MM.1S (cell line): Measurements from ENCODE around the gene MS4A4E.
"Not testable (repeated sequence)": the region's sequence is repeated elsewhere in the genome, so short reads cannot be mapped to it uniquely, and the experiment has no call there.

ENCODE experiments used
- DNase-seq: peaks from one replicate; pipeline ENCODE4 v3.0.0-alpha.2; 2015
- H2AFZ ChIP-seq: fragments of 300-600 bp; sonication (generic); 2 replicates; pipeline ENCODE4 v1.6.0; 2016; ENCODE audit warnings: antibody characterized with exemption, low read length
- H3F3A ChIP-seq: fragments of 300-600 bp; sonication (generic); 2 replicates; pipeline ENCODE4 v1.6.1; 2016; ENCODE audit warnings: mild to moderate bottlenecking, antibody characterized with exemption, low read length, moderate library complexity, mixed read lengths; ENCODE audit not compliant: insufficient read depth
- H3K27ac ChIP-seq: fragments of 300-600 bp; sonication (generic); 2 replicates; pipeline ENCODE4 v1.5.1; 2016; ENCODE audit warnings: mild to moderate bottlenecking, low read length
- H3K27me3 ChIP-seq: fragments of 300-600 bp; sonication (generic); replicated peaks from 2 replicates; pipeline ENCODE4 v1.6.0; 2016; ENCODE audit warnings: low read length; ENCODE audit not compliant: insufficient read depth
- H3K36me3 ChIP-seq: fragments of 300-600 bp; sonication (generic); replicated peaks from 2 replicates; pipeline ENCODE4 v1.6.1; 2016; ENCODE audit warnings: mild to moderate bottlenecking, low read length, mixed read lengths; ENCODE audit not compliant: insufficient read depth
- H3K4me1 ChIP-seq: fragments of 300-600 bp; sonication (generic); 2 replicates; pipeline ENCODE4 v1.6.1; 2016; ENCODE audit warnings: low read length, mixed read lengths
- H3K4me2 ChIP-seq: fragments of 300-600 bp; sonication (generic); 2 replicates; pipeline ENCODE4 v1.6.0; 2016; ENCODE audit warnings: low read depth, low read length
- H3K4me3 ChIP-seq: fragments of 300-600 bp; sonication (generic); 2 replicates; pipeline ENCODE4 v1.5.1; 2016; ENCODE audit warnings: low read length, mixed read lengths
- H3K79me2 ChIP-seq: fragments of 300-600 bp; sonication (generic); 2 replicates; pipeline ENCODE4 v1.6.1; 2016; ENCODE audit warnings: mixed run types, low read length, mixed read lengths
- H3K9ac ChIP-seq: fragments of 300-600 bp; sonication (generic); 2 replicates; pipeline ENCODE4 v1.6.1; 2016; ENCODE audit warnings: low read length, mixed read lengths
- H3K9me2 ChIP-seq: fragments of 300-600 bp; sonication (generic); replicated peaks from 2 replicates; pipeline ENCODE4 v1.6.1; 2016; ENCODE audit warnings: mild to moderate bottlenecking, low read length, mixed read lengths; ENCODE audit not compliant: insufficient read depth
- H3K9me3 ChIP-seq: fragments of 300-600 bp; sonication (generic); replicated peaks from 2 replicates; pipeline ENCODE4 v1.6.1; 2016; ENCODE audit warnings: mild to moderate bottlenecking, low read length, mixed read lengths; ENCODE audit not compliant: insufficient read depth
- H4K20me1 ChIP-seq: fragments of 300-600 bp; sonication (generic); 2 replicates; pipeline ENCODE4 v1.6.1; 2016; ENCODE audit warnings: mild to moderate bottlenecking, low read length, moderate library complexity, mixed read lengths; ENCODE audit not compliant: insufficient read depth
- EZH2 ChIP-seq: fragments of 300-600 bp; sonication (generic); optimal IDR thresholded peaks from 2 replicates; pipeline ENCODE3; 2017; ENCODE audit warnings: low read depth, mild to moderate bottlenecking, antibody characterized with exemption, low read length, mixed read lengths
- EZH2phosphoT487 ChIP-seq: fragments of 300-600 bp; sonication (generic); IDR thresholded peaks from 2 replicates; pipeline ENCODE4 v1.6.1; 2018; ENCODE audit warnings: antibody characterized with exemption, low read length
- TF ChIP-seq, protein P1 (sequence below): fragments of 300-600 bp; sonication (generic); IDR thresholded peaks from 2 replicates; pipeline ENCODE4 v1.5.1; 2016; ENCODE audit warnings: antibody characterized with exemption, low read length, mixed read lengths

The MS4A4E gene

DNA sequence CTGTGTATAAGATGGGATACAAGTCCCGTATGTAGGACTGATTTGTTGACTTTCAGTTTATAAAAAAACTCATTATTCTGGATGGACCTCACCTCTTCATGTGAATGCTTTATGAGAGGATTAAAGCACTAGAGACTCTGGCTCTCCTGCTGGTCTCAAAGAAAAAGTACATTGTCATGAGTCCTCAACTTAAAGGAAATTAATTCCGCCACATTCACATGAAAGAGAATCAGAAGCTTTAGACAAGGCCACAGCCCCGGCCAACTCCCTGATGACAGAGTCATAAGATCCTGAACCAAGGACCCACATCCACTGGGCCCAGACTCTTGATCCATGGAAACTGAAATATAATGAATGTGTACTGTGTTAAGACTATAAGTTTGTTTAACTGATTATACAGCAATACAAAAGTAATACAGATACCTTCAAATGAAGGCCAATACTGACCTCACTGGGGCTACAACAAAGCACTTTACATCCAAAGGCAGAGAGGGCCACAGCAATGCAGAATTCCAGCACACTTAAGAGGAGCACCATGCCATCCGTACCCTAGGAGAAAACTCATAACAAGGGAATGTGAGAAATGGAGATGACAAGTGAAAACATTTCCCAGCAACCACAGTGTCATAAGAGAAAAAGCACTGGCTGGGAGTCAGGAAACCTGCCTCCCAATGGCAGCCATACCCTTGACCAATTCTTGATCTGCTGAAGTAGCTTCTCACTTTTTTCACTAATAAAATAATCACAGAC lies 34.6 kb downstream of the MS4A4E start:
- Histone ChIP-seq H3F3A (no peaks in the 10 kb centered on the region), H3K27ac (no peak overlapping the region)

DNA sequence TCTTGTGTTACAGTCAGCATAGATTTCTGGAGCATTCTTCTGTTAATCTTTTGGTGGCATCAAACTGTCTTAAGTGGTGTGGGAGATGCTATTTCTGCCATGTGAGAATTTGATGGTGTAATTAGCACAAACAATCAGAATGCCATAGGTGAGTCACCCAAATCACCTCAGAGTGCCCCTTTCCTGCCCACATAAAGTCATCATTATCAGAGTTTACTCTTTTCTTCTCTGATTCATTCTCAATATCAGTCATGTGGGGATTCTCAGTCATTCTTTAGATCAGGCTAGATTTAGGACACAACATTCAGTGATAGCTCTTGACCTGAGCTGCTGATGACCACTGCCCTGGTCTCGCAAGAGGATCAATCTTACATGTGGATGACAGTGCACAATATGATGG lies 36.3 kb downstream of the MS4A4E start:
- Histone ChIP-seq H3K4me2 (no peak overlapping the region), H3K79me2 (no peaks in the 10 kb centered on the region), H2AFZ (no peak overlapping the region), H3K9me3 (no peaks in the 10 kb centered on the region), H3K9ac (no peak overlapping the region), H3K4me1 (no peaks in the 10 kb centered on the region), H3K27ac (no peak overlapping the region), H3K4me3 (no peak overlapping the region), H3F3A (no peaks in the 10 kb centered on the region), H3K36me3 (no peaks in the 10 kb centered on the region), H3K27me3 (no peaks in the 10 kb centered on the region), H4K20me1 (no peaks in the 10 kb centered on the region), H3K9me2 (no peaks in the 10 kb centered on the region)
- no peak for TF ChIP-seq EZH2
- no peak for TF ChIP-seq EZH2phosphoT487
- TF ChIP-seq, protein P1, sequence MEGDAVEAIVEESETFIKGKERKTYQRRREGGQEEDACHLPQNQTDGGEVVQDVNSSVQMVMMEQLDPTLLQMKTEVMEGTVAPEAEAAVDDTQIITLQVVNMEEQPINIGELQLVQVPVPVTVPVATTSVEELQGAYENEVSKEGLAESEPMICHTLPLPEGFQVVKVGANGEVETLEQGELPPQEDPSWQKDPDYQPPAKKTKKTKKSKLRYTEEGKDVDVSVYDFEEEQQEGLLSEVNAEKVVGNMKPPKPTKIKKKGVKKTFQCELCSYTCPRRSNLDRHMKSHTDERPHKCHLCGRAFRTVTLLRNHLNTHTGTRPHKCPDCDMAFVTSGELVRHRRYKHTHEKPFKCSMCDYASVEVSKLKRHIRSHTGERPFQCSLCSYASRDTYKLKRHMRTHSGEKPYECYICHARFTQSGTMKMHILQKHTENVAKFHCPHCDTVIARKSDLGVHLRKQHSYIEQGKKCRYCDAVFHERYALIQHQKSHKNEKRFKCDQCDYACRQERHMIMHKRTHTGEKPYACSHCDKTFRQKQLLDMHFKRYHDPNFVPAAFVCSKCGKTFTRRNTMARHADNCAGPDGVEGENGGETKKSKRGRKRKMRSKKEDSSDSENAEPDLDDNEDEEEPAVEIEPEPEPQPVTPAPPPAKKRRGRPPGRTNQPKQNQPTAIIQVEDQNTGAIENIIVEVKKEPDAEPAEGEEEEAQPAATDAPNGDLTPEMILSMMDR = no peak
- DNase-seq = no peak

More for the DNA sequence above, 34.6 kb downstream of the MS4A4E start:
- Histone ChIP-seq H2AFZ (no peak overlapping the region), H3K4me2 (no peak overlapping the region), H4K20me1 (no peaks in the 10 kb centered on the region), H3K79me2 (no peaks in the 10 kb centered on the region), H3K27me3 (no peaks in the 10 kb centered on the region), H3K9me3 (no peaks in the 10 kb centered on the region), H3K9ac (no peak overlapping the region), H3K36me3 (no peaks in the 10 kb centered on the region), H3K4me3 (no peak overlapping the region), H3K4me1 (no peaks in the 10 kb centered on the region), H3K9me2 (no peaks in the 10 kb centered on the region)
- TF ChIP-seq EZH2 (no peak), EZH2phosphoT487 (no peak)
- TF ChIP-seq, protein P1 = no peak
- DNase-seq = no peak

DNA sequence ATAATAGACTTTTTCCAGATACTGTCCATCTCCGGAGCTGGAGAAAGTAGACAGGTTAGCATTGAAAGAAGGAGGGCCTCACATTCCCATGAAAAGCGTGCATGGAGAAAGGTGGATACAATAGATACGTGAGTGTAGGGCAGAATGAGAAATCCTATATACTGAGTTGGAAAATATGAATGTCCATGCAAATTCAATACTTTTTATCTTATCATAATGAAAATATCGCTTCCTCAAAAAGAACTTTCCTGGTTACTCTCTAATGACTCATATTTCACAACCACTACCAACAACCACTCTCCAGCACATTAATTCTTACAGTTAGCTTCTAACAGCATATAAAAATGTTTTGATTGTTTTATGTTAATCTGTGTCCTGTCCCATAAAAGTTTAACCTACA lies 38.0 kb downstream of the MS4A4E start:
- Histone ChIP-seq H3K79me2 (no peaks in the 10 kb centered on the region), H3K27ac (no peak overlapping the region), H3K4me3 (no peak overlapping the region), H3K9me2 (no peaks in the 10 kb centered on the region), H3K9me3 (no peaks in the 10 kb centered on the region), H3K27me3 (no peaks in the 10 kb centered on the region), H2AFZ (no peak overlapping the region), H3K36me3 (no peaks in the 10 kb centered on the region), H3K9ac (no peak overlapping the region), H3K4me2 (no peak overlapping the region), H3F3A (no peaks in the 10 kb centered on the region), H4K20me1 (no peaks in the 10 kb centered on the region), H3K4me1 (no peaks in the 10 kb centered on the region)
- DNase-seq = no peak
- TF ChIP-seq EZH2phosphoT487 = no peak

DNA sequence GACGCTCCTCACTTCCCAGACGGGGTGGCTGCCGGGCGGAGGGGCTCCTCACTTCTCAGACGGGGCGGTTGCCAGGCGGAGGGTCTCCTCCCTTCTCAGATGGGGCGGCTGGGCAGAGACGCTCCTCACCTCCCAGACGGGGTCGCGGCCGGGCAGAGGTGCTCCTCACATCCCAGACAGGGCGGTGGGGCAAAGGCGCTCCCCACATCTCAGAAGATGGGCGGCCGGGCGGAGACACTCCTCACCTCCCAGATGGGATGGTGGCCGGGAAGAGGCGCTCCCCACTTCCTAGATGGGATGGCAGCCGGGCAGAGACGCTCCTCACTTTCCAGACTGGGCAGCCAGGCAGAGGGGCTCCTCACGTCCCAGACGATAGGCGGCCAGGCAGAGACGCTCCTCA lies 41.6 kb downstream of the MS4A4E start:
- H3K4me1 ChIP-seq, H2AFZ ChIP-seq, H3K9ac ChIP-seq, H3K27ac ChIP-seq, H4K20me1 ChIP-seq, H3K9me3 ChIP-seq, H3F3A ChIP-seq, H3K4me3 ChIP-seq, H3K27me3 ChIP-seq, H3K9me2 ChIP-seq, DNase-seq, H3K79me2 ChIP-seq, H3K4me2 ChIP-seq, H3K36me3 ChIP-seq: not testable (repeated sequence)
